ENCODE measurements around the gene AP1B1.

DNA sequence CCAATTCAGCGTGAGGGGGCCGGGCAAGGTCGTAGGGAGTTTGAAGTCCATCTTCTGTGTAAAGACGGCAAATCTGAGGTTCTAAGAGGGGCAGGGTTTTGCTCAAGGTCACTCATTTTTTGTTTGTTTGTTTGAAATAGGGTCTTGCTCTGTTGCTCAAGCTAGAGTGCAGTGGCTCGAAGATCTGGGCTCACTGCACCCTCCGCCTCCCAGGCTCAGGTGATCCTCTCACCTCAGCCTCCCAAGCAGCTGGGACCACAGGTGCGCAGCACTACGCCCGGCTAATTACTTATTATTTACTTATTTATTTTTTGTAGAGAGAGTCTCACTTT is 355 bp upstream of the AP1B1 start:
- TF ChIP-seq, protein P1, sequence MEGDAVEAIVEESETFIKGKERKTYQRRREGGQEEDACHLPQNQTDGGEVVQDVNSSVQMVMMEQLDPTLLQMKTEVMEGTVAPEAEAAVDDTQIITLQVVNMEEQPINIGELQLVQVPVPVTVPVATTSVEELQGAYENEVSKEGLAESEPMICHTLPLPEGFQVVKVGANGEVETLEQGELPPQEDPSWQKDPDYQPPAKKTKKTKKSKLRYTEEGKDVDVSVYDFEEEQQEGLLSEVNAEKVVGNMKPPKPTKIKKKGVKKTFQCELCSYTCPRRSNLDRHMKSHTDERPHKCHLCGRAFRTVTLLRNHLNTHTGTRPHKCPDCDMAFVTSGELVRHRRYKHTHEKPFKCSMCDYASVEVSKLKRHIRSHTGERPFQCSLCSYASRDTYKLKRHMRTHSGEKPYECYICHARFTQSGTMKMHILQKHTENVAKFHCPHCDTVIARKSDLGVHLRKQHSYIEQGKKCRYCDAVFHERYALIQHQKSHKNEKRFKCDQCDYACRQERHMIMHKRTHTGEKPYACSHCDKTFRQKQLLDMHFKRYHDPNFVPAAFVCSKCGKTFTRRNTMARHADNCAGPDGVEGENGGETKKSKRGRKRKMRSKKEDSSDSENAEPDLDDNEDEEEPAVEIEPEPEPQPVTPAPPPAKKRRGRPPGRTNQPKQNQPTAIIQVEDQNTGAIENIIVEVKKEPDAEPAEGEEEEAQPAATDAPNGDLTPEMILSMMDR (IDR thresholded peaks at IDR 0.05; ENCODE audit: low read depth, low read length), result no peak
- TF ChIP-seq EZH2phosphoT487 (IDR thresholded peaks at IDR 0.05; ENCODE audit: low read depth), result no peak

Measured in OCI-LY3 (cell line).